GM23338 (cell line): ENCODE measurements around the gene GDPD2. TPM values are rescaled to one million over a fixed set of nuclear protein-coding genes. Genes with fewer than 3 reads are reported as not detected.
A peak's percentile ranks its signal among the peaks of the same experiment; 100 is the strongest.

Experiments
- ATAC-seq: fragments of 200-7000 bp; cut with Tn5 transposase; 3 replicates; pipeline ENCODE4 v1.9.1; 2020
- DNase-seq: peaks from one replicate; pipeline ENCODE4 v3.0.0-alpha.2; 2015; ENCODE audit warnings: low spot score
- H2AFZ ChIP-seq: fragments of 200-600 bp; sonication (generic); 2 replicates; pipeline ENCODE4 v1.8.0; 2016; ENCODE audit warnings: antibody characterized with exemption, mild to moderate bottlenecking, moderate library complexity
- H3F3A ChIP-seq: fragments of 200-600 bp; sonication (generic); replicated peaks from 2 replicates; pipeline ENCODE4 v1.8.0; 2017; ENCODE audit warnings: antibody characterized with exemption, mixed run types, low read depth
- H3K27ac ChIP-seq: fragments of 200-600 bp; sonication (generic); 2 replicates; pipeline ENCODE4 v1.6.1; 2016; ENCODE audit warnings: low read depth
- H3K27me3 ChIP-seq: fragments of 200-600 bp; sonication (generic); 2 replicates; pipeline ENCODE4 v1.8.0; 2016; ENCODE audit warnings: mild to moderate bottlenecking, mixed run types, moderate library complexity; ENCODE audit not compliant: insufficient read depth
- H3K36me3 ChIP-seq: fragments of 200-600 bp; sonication (generic); 2 replicates; pipeline ENCODE4 v1.8.0; 2016; ENCODE audit warnings: mild to moderate bottlenecking; ENCODE audit not compliant: insufficient read depth
- H3K4me1 ChIP-seq: fragments of 200-600 bp; sonication (generic); 2 replicates; pipeline ENCODE4 v1.8.0; 2016; ENCODE audit warnings: mild to moderate bottlenecking, moderate library complexity; ENCODE audit not compliant: insufficient read depth
- H3K4me2 ChIP-seq: fragments of 200-600 bp; sonication (generic); 2 replicates; pipeline ENCODE4 v1.7.1; 2017; ENCODE audit warnings: mixed run types
- H3K4me3 ChIP-seq: fragments of 200-600 bp; sonication (generic); 2 replicates; pipeline ENCODE4 v1.6.1; 2016; ENCODE audit warnings: mixed run types
- H3K79me2 ChIP-seq: fragments of 200-600 bp; sonication (generic); replicated peaks from 2 replicates; pipeline ENCODE4 v1.8.0; 2017; ENCODE audit warnings: mild to moderate bottlenecking; ENCODE audit not compliant: insufficient read depth
- H3K9me2 ChIP-seq: fragments of 200-600 bp; sonication (generic); 2 replicates; pipeline ENCODE4 v1.8.0; 2017; ENCODE audit not compliant: insufficient read depth
- H4K20me1 ChIP-seq: fragments of 200-600 bp; sonication (generic); replicated peaks from 2 replicates; pipeline ENCODE4 v1.8.0; 2017; ENCODE audit warnings: mild to moderate bottlenecking; ENCODE audit not compliant: insufficient read depth
- H3K27ac Mint-ChIP-seq: 2 replicates; pipeline ENCODE4 v1.8.0; 2020; ENCODE audit warnings: inconsistent platforms, mild to moderate bottlenecking, moderate library complexity, mixed read lengths
- H3K27me3 Mint-ChIP-seq: 3 replicates; pipeline ENCODE4 v1.8.0; 2022; ENCODE audit warnings: low read depth, mild to moderate bottlenecking, moderate library complexity, mixed read lengths, inconsistent platforms; ENCODE audit not compliant: insufficient read depth, poor library complexity
- H3K36me3 Mint-ChIP-seq: 3 replicates; pipeline ENCODE4 v1.8.0; 2021; ENCODE audit warnings: low read depth, mild to moderate bottlenecking, inconsistent platforms, moderate library complexity, mixed read lengths
- H3K4me1 Mint-ChIP-seq: 3 replicates; pipeline ENCODE4 v1.8.0; 2020; ENCODE audit warnings: mild to moderate bottlenecking, inconsistent platforms, mixed read lengths
- H3K4me3 Mint-ChIP-seq: 3 replicates; pipeline ENCODE4 v1.8.0; 2021; ENCODE audit warnings: moderate library complexity, mild to moderate bottlenecking, inconsistent platforms, mixed read lengths
- H3K9me3 Mint-ChIP-seq: 3 replicates; pipeline ENCODE4 v1.8.0; 2020; ENCODE audit warnings: moderate library complexity, mild to moderate bottlenecking, inconsistent platforms, mixed read lengths
- CREB1 ChIP-seq: fragments of 250-450 bp; sonication (Bioruptor Pico); IDR thresholded peaks from 2 replicates; pipeline ENCODE4 v1.5.0; 2020; ENCODE audit warnings: low read depth, mild to moderate bottlenecking, moderate library complexity
- EZH2phosphoT487 ChIP-seq: fragments of 200-600 bp; sonication (generic); IDR thresholded peaks from one replicate; pipeline ENCODE4 v1.8.1; 2018; ENCODE audit warnings: antibody characterized with exemption; ENCODE audit not compliant: unreplicated experiment
- NANOG ChIP-seq: IDR thresholded peaks from 2 replicates; pipeline ENCODE4 v1.6.1; 2016; ENCODE audit warnings: antibody characterized with exemption, borderline replicate concordance
- POLR2AphosphoS5 ChIP-seq: IDR thresholded peaks from 2 replicates; pipeline ENCODE4 v1.6.1; 2016; ENCODE audit warnings: antibody characterized with exemption, low read depth
- REST ChIP-seq: IDR thresholded peaks from one replicate; pipeline ENCODE4 v1.6.1; 2018; ENCODE audit warnings: antibody characterized with exemption; ENCODE audit not compliant: unreplicated experiment
- ZNF462 ChIP-seq: fragments of 250-450 bp; sonication (Bioruptor Pico); IDR thresholded peaks from 2 replicates; pipeline ENCODE4 v1.5.0; 2020; ENCODE audit warnings: mild to moderate bottlenecking, moderate library complexity
- polyA plus RNA-seq: library from polyadenylated mRNA; unstranded; fragments of >200 nt; fragmentation: Nextera tagmentation; extraction: Ambion mirVana; gene quantifications from 2 replicates; pipeline ENCODE4 v1.2.1, GENCODE V29; 2016
- total RNA-seq: library from RNA; depleted of rRNA; stranded (reverse); fragments of >200 nt; shearing (Covaris generic); gene quantifications from 2 replicates; pipeline ENCODE4 v1.2.3, GENCODE V29; 2014

GDPD2 gene
- total and polyA plus RNA-seq, 2 experiments from 2014 or later = 5.2 to 11.3 TPM

GRCh38 chrX:70455366-70456202, 32.5 kb downstream of the GDPD2 start:
- H3K27me3 Mint-ChIP-seq = peaks cover 6% of the 10 kb centered on the region
- TF ChIP-seq ZNF462 (CRISPR knock-in tag) = no peak
- no peak for TF ChIP-seq POLR2AphosphoS5
- TF ChIP-seq EZH2phosphoT487 = no peak
- no peak for TF ChIP-seq NANOG
- TF ChIP-seq CREB1 (CRISPR knock-in tag) = no peak
- TF ChIP-seq REST = no peak
- no peaks in the 10 kb centered on the region; the same call in 2 of the 3 replicates for H3K9me3 Mint-ChIP-seq
- Histone ChIP-seq H3K27me3 (no peaks in the 10 kb centered on the region), H3K36me3 (peaks cover 7% of the 10 kb centered on the region; the same call in 1 of the 2 replicates), H3K4me2 (peak overlapping the region; percentile 90), H4K20me1 (peaks cover 20% of the 10 kb centered on the region), H3K4me1 (peaks cover 17% of the 10 kb centered on the region; the same call in 1 of the 2 replicates), H3K27ac (peak overlapping the region; percentile 95), H3K79me2 (peaks cover 54% of the 10 kb centered on the region), H3K4me3 (peak overlapping the region; percentile 82), H3F3A (no peaks in the 10 kb centered on the region), H3K9me2 (no peaks in the 10 kb centered on the region), H2AFZ (no peak overlapping the region)
- peak overlapping the region; percentile 96 for H3K27ac Mint-ChIP-seq
- H3K4me3 Mint-ChIP-seq = peak overlapping the region; percentile 95
- peaks cover 45% of the 10 kb centered on the region for H3K4me1 Mint-ChIP-seq
- peak; percentile 65 for DNase-seq
- ATAC-seq = peak; percentile 13
- H3K36me3 Mint-ChIP-seq = peaks cover 25% of the 10 kb centered on the region
